NCI-H2029 treated with DMSO at 0.1 percent for 48 hours (cell line): ENCODE data around the gene SMAD2.

Experiments used
- DNase-seq: peaks from one replicate; lab custom pipeline; 2025; lab: John Stamatoyannopoulos, UW

SMAD2 gene

DNA sequence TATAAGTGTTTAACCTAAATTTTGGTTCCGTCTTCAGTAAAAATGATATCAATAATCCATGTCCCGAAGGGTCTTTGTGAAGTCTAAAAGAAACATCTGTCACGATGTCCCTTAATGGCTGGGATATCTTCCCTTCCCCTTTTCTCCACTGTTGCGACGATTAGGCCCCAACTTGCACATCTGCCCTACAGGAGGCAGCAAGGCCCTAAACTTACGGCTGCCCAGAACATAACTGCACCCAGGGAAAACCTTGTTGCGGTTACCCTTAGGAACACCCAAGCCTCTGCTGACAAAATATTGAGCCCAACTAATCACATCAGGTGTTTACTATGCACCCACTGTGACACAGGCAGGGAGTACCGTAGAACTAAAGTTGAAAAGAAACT, 1.3 kb upstream of the SMAD2 start:
- no peak for DNase-seq

DNA sequence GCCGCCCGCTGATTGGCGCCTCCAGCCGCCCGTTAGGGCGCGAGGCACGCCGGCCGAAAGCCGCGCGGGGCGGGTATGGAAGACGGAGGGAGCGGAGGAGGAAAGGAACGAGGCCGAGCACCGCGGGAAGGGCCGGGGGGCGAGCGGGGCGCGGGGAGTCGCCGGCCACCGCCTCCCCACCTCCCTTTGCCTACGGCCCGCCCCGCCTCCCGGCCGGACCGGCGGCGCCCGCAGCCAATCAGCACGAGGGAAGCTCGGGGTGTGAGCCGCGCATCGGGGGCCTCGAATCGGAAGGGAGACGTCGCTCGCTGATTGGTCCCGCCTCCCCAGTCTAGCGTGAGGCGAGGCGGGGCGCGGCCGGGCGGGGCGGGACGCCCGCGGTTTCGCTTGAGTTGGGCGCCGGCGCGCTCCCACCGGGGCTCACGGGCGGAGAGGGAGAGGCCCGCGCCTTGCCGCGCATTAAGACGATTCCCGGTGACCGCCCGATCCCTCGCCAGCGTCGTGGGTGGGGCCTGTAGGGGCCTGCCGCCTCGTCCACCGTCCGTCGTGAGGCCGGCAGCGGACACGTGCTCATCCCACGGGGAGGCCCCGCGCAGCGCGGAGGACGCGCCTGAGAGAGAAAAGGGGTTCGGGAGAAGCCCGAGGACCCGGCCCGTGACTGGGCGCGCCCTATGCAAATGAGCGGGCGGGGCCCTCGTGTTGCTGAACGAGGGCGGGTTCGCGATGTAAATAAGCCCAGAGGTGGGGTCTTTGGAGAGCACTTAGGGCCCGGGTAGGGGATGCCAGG, 665 bp upstream of the SMAD2 start:
- DNase-seq, result peak; percentile 68

DNA sequence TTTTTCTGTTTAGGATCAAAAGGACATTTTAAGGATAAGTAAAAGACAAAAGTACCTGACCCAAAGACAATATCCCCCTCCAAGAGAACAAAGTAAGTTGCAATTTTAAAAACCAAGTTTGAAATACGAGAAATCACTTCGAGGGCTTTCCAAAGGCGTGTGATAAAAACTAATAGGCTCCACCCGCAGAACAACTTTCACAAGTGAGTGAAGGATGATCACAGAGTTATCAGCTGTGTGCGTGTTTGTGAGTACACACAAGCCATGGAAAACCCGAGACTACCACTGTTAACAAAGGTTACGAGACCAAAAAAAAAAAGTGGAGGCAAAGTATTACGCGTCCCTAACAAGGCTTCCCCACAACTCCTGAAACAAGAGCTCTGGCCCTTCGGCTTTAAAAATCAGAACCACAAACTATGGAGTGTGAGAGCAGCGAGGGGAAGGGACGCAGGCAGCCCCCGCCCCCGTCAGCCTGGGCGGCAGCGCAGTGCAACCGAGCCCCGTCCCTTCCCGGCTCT, 719 bp downstream of the SMAD2 start:
- no peak for DNase-seq

DNA sequence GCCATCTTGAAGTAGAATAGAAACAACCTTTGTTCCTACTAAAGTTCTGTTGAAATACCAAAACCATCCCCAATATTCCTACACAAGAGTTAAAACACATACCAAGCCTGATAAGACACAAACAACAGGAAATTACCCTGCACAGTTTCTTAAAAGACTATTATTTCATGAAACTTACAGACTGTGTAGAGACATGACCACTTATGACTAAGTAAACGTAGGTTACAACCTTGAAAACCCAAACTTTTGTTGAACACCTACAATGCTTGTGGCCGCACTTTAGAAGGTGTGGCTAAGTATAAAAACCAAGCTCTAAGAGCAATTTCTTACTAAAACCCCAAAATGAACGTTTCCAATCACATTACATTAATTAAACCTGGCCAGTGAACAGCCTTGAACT, 2.0 kb downstream of the SMAD2 start:
- no peak for DNase-seq

DNA sequence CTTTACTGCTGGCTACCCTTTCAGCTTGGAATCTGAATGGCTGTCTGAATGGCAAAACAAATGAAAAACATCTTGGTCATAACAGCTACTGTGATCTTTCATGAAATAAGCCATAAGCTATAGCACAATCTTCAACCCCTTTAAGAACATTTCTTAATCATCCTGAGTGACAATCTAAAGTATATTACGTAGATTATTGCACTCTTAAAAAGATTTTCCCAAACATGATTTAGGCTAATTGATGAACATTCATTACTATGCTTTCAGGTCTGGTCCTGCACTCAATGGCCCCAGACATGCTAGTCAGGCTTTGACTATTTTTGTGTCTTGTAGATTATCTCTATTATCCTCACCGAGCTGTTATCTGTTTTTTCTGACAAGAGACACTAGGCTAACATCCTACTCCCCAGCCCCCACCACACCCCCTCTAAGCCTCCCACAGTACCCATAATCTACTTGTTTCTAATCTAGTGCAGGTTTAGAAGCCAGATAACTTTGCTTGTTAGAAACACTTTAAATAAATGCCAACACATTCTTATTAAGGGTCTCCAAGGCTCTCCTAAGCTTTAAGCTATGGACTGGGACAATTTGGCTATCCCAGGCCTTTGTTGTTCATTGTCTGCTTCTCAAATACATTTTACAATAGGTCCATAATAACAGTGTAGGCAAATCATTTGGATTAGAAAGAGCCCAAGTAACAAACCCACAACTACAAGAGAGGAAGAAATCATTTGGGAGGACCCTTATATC, 4.2 kb downstream of the SMAD2 start:
- DNase-seq, result no peak

DNA sequence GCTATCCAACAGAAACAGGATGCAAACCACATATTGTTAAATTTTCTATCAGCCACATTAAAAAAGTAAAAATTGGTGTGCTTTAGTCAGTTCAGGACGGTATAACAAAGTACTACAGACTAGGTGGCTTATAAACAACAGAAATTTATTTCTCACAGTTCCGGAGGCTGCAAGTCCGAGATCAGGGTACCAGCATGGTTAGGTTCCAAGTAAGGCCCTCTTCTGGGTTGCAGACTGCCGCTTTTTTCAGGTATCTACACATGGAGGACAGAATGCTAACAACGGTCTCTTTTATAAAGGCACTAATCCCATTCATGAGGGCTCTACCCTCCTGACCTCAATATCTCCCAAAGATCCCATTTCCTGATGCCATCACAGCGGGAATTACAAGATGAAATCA, 10.5 kb downstream of the SMAD2 start:
- DNase-seq, result no peak

DNA sequence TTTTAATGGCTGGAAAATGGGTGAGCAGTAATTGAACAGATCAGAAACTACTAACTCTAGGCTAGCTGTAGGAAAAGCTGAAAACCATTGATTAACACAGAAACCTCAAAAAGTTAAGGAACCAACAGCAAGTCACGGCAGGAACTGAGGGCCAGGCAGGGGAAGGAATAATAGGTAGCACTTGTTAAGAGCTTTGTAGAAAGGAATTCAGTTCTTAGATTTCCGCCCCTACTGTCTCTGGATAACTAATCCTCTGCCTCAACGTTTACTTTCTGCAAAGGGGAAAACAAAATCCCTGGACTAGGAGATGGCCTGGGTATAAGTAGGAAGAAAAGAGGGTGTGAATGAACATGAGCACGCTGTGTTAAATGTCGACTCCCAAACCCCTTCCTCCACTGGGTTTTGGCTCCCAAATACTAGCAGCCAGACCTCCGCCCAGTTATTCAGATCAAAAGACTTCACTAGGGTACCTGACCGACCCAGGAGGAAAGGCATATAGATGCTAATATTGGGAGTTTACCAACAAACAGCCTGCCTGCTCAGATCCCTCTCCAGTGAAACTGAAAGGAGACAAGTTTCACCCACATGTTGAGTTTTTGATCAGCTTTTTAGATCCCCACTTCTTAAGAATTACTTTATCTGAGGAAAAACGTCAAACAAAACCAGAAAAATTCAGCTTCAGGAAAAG, 12.4 kb downstream of the SMAD2 start:
- DNase-seq, result no peak

DNA sequence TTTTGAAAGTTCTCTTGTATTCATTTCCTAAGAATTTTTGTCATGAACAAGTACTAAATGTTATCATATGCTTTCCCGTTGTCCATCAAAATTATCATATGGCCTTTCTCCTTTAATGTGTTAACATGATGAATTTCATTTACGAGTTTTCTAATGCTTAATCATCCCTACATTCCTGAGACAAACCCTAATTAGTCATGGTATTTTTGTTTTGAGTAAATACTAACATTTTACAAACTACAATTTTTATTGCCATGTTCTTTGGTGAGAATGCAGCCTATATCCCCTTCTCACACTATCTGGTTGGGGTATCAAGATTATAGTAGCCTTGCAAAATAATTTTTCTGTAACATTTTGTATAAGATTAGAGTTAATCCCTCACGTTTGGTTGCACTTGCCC, 14.5 kb downstream of the SMAD2 start:
- no peak for DNase-seq

DNA sequence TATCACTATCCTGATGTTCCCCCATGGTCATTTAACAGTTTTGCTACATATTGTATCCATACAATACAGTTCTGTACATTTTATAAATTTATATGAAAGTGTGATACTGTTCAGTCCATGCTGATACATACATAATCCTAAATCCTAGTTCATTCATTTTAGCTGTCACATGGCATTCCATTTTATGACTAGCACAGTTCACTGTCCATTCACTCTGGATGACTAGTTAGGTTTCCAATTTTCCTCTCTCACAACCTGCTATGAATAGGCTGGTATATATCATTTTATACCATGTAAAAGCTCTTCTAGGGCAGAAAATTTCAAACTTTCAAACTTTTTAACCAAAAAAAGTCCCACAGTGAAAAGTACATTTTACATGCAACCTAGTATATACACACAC, 15.2 kb downstream of the SMAD2 start:
- DNase-seq, result no peak

DNA sequence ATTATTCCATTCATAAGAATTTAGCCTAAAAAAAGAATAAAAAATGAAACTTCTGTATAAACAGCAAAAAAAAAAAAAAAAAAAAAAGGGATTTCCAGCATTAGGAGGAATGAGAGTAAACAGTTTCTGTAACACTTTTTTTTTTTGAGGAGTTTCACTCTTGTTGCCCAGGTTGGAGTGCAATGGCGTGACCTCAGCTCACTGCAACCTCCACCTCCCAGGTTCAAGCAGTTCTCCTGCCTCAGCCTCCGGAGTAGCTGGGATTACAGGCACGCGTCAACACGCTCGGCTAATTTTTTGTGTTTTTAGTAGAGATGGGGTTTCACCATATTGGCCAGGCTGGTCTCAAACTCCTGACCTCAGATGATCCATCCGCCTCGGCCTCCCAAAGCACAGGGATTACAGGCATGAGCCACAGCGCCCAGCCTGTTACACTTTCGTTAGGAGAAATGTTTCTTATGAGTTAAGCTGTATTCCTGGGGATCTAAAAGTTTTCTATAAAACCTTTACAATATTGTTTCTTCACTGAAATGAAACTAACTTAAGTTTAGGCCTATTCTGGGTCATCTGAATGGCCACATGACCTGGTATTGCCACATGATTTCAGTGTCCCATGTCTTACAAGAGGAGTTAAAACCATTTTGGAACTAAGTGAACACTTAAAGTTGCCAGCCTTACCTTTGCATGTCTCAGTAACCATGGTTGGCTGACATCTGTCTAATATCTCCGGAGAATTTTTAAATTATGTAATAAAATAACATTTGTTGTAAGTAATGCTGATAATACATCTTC, 17.5 kb downstream of the SMAD2 start:
- no peak for DNase-seq

DNA sequence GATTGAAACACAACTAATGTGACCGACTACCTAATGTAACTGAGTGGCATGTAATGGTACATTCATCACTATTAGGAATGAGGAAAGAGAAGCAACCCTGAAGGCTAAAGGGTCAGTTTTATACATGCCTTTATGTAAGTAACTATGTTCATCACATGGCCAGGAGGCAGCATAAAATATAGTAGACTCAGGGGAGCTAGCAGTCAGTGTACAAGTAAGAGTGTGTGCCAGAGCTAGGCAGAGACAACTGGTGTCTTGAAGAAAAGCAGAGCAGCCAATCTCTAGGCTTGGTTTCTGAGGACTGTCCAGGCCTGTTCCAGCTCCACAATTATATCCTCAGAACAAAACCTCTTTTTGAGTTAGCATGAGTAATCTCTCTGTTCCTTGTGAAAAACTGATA, 18.1 kb downstream of the SMAD2 start:
- no peak for DNase-seq

DNA sequence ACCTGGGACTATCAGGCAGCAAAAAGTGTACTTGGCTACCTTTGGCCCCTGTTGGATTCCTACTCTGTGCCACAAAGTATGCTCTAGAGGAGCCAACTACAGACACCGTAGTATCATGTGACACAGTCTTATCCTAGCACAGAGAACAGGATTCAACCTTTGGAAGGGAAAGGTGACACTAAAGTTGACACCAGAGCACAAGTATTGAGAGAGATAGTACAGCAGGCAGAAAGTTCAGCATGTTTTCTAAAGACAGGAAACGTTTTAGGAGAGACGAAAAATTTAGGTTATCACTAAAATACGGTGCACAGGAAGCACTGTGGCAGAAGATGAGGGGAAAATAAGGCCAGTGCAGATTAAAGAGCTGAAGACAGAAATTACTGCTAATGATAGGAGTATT, 18.6 kb downstream of the SMAD2 start:
- no peak for DNase-seq

DNA sequence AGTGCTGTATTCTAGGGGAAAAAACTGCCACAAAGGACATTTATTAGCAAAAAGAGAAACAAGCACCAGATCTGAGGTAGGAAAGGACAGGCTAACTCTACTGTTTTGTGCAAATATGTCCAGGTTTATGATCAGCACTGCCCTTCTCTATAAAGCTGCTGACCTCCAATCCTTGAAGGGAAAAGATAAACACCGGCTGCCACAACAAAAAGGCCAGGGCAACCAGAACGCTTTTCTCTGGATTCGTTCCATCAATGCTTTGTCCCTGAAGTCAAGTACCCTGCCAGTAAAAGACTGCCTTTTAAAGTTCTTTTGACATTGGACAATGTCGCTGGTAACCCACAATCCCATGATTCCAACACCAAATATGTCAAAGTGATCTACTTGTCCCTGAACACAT, 21.0 kb downstream of the SMAD2 start:
- DNase-seq, result peak; percentile 27

DNA sequence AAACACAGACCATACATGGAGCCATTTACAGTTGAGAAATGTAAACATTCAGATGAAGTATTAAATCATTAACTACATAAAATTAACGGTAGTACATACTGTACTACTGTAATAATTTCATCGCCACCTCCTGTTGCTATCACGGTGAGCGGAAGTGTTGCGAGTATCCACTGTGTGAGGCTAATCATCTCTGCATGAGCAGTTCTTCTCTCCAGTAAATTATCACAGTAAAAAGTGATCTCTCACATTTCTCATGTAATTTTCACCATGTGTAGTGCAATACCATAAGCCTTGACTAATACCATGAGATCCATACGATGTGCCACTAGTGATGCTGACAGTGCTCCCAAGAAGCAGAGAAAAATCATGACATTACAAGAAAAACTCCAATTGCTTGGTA, 21.9 kb downstream of the SMAD2 start:
- DNase-seq, result no peak

DNA sequence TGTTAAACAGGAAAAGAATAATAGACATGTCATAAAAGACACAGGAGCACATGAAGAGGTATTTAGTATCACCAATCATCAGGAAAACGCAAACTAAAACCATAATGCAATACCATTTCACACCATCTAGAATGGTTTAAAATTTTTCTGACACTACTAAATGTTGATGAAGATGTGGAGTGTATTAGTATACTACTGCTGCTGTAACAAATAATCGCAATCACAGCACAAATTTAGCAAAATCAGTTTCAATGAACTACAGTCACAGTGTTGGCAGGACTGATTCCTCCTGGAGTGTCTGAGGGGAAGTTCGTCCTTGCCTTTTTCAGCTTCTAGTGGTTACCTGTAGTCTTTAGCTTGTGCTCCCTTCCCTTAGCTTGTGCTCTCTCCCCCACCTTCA, 24.1 kb downstream of the SMAD2 start:
- DNase-seq, result no peak

DNA sequence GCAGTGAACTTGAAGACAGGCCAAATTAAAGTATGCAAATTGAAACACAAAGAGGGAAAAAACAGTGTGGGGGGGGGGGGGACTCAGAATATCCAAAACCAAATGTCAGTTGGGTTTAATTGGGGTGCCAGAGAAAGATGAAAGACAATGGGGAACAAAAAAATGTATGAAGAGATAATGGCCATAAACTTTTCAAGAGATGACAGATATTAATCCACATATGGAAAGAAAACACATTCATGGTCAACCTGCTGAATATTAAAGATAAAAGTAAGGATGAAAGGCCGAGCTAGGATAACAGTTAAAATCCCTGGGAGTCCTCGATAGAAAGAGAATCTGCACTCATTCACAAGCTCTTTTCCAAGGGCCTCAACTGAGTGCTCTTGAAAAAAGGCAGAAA, 26.6 kb downstream of the SMAD2 start:
- DNase-seq, result no peak

DNA sequence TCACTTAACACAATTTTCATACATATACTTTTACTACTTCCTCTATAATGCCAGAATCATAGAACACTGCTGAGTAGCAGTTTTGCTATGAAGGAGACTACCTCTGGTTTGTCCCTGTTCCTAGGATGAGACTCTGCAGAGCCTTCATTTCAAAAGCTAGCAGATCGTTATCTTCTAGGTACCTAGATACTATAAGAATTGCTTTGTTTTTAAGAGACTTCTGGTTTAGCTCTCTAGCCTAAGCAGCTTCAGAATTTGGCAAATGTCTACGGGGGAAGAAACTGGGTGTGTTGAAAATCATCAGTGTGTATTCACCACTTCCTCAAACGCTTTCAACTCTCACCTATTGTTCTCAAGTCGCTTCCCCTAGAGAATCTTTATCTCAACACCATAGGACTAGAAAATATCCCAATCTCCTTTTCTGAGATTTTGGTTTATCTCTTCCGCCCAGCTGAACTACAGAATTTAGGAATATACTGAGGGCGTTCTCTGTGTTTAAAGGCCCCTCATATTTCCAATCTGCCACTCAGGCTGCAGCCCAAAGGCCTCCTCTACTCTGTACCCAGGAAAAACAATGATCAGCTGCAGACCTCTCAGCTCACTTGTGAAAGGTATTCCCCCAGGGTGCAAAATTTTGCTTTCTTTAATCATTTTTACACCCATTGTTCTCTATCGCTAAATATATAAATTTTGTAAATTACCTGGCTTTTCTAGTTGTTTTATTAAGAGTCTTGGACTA, 28.7 kb downstream of the SMAD2 start:
- no peak for DNase-seq

DNA sequence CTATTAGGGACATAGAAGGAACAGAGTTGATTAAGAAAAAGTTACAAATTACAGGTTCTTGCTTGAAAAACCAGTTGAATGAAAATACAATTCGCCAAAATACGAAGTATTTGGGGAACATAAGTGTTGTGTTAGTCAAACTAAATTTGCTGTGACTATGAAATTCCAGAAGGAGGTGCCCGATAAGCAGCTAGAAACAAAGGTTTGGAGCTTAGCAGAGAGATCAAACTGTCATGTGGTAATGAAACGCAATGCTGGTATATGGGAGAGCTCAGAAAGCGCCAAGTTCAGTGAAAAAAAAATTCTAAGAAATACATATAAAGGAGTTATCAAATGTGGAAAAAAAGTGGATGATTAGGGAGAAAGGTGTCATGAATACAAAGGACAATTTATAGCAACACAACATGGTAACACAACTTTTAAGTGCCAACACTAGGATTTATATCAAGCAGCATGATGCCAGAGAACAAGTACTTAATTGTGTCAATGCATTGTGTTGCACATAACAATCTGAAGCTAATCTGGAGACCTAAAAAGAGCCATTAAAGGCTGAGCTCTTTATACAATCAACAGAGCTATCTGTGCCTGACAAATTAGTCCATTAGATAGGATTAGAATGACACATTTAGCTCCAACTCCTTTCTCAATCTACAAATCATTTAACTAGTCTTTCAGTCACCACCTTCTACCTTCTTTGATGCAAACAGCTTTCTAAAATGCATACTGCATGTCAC, 31.2 kb downstream of the SMAD2 start:
- peak; percentile 3 for DNase-seq

DNA sequence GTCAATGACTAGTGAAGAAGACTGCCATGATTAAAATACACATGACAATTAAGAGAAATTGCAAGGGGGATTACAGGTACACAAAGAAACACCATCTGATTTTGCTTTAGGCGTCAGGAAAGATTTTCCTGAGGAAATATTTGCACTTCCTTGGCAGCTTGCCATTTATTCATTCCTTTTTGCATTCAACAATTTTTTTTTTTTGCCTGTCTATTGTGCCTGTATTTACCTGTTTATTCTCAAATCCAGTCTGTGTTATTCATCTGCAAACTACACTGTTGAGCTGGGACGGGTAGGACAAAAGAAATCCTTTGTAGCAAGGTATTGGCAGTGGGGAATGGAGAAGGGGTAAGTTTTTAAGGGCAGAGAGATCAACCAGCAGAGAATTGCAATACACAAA, 31.8 kb downstream of the SMAD2 start:
- peak; percentile 63 for DNase-seq

DNA sequence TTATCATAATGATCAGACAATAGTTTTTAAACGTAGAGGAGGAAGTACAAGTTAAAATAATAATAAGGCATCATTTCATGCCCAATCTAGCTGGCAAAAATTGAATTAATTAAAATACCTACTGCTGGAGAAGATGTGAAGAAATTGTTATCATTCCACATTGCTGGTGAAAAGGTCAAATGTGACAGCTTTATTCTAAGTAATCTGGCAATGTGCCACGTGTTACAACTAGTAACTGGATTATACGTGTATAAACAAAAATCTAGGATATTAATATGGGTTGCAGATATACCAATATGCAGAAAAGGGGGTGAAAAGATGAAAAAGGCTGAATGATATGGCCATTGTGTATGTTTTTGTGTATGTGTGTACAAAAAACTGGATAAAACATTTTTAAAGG, 32.4 kb downstream of the SMAD2 start:
- DNase-seq, result no peak
